A549 treated with DMSO at 1 μM for 4 hours (cell line): ENCODE measurements around the gene STEAP4. TPM values are rescaled to one million over a fixed set of nuclear protein-coding genes. Genes with fewer than 3 reads are reported as not detected.

Source experiments
- total RNA-seq: library from RNA; stranded (reverse); fragments of 200-300 nt; extraction: Qiagen RNA extraction; gene quantifications from 5 replicates; pipeline ENCODE4 v1.2.3, GENCODE V29; 2022; ENCODE audit warnings: low read depth

Gene STEAP4
- total RNA-seq, result 0.01 TPM in 2 of 5 replicates, not detected in the others

DNA sequence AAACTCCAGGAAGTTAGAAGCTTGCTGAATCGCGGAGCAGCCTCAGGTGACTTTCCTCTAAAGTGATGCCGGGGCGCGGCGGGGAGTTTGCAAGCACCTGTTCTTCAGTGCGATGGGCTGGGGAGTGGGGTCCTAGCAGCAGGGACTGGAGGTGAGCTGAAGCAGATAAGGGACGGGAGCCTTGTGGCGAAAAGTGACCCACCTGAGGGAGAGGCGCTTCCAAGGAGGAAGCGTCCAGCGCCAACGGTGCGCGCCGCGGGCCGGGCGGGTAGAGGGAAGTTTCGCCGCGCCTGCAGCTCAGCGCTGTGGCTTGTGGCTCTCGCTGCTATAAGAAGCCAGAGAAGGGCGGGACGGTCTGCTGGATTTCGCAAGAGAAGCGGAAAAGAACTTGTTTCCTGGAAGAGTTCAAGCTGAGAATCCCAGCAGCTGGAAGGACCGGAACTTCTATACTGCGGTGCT is at the start of gene STEAP4:
STEAP4 (minus strand) TSS at position 305 of the 459 bp plus-strand sequence. CDS start 22,625 bp downstream, outside the sequence.

Other genes with a start within 250 kb of the STEAP4 start
- 110 to 135 TPM (median 129 TPM) in 5 replicates for gene SRI, start 86.9 kb downstream of the STEAP4 start, total RNA-seq